Activated CD8-positive, alpha-beta memory T cell treated with anti-CD3 and anti-CD28 coated beads, Interleukin-2, amount 50 U/mL, for 24 hours (primary cell): ENCODE results near the gene HMGCL.
A peak's percentile ranks its signal among the peaks of the same experiment; 100 is the strongest.

Experiments
- DNase-seq: peaks from one replicate; pipeline ENCODE4 v3.0.0-alpha.2; 2020; ENCODE audit errors: extremely low read depth

HMGCL gene

GRCh38 chr1:23776217-23776616 is 49.0 kb downstream of the HMGCL start:
- no peak for DNase-seq

- DNase-seq: no peak
Measured at GRCh38 chr1:23774174-23774880, 50.9 kb downstream of the HMGCL start.

GRCh38 chr1:23772854-23773242 is 52.4 kb downstream of the HMGCL start:
- no peak for DNase-seq

GRCh38 chr1:23772049-23772853 is 53.0 kb downstream of the HMGCL start:
- DNase-seq: peak; percentile 76

GRCh38 chr1:23768733-23769132 is 56.5 kb downstream of the HMGCL start:
- DNase-seq: no peak

- no peak for DNase-seq
Measured at GRCh38 chr1:23763041-23763577, 62.1 kb downstream of the HMGCL start.

GRCh38 chr1:23759277-23759676 is 66.0 kb downstream of the HMGCL start:
- DNase-seq: no peak

- no peak for DNase-seq
Measured at GRCh38 chr1:23757812-23758211, 67.4 kb downstream of the HMGCL start.

GRCh38 chr1:23756676-23757075 is 68.6 kb downstream of the HMGCL start:
- no peak for DNase-seq

GRCh38 chr1:23752909-23753308 is 72.3 kb downstream of the HMGCL start:
- no peak for DNase-seq
